ENCODE data around the gene ETV3.

DNA sequence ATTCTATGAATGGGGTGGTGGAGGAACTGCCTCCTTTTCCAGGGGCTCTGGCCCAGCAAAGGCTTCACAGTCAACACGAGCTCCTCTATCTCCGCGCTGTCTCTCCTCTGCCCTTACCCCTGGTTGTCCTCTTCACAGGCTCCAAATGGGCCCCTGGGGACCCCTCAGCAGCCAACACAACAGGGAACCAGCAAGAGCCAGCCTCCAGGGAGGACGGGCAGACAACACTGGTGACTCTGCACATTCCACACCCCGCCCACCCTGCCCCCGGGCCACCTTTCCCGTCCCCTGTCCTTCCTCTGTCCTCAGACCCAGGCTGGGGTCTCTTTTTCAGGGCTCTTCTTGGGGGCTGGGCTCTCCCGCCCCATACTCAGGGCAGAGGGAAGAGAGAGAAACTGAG is 17.5 kb upstream of the ETV3 start:
- TF ChIP-seq POLR2A (IDR thresholded peaks at IDR 0.05) (no peak), CTCF (IDR thresholded peaks at IDR 0.05) (no peak), POLR2AphosphoS5 (IDR thresholded peaks at IDR 0.05) (peak in 1 of 3 donors; percentile 7)
